Measurements from ENCODE around the gene TOX3. TPM values are rescaled to one million over a fixed set of nuclear protein-coding genes. Genes with fewer than 3 reads are reported as not detected.

TOX3 gene
- total and polyA plus RNA-seq, 2 of the 13 experiments (the other 11 are each of a cell fraction or from before 2014, with no cell fraction given): 14.5 to 98.6 TPM

DNA sequence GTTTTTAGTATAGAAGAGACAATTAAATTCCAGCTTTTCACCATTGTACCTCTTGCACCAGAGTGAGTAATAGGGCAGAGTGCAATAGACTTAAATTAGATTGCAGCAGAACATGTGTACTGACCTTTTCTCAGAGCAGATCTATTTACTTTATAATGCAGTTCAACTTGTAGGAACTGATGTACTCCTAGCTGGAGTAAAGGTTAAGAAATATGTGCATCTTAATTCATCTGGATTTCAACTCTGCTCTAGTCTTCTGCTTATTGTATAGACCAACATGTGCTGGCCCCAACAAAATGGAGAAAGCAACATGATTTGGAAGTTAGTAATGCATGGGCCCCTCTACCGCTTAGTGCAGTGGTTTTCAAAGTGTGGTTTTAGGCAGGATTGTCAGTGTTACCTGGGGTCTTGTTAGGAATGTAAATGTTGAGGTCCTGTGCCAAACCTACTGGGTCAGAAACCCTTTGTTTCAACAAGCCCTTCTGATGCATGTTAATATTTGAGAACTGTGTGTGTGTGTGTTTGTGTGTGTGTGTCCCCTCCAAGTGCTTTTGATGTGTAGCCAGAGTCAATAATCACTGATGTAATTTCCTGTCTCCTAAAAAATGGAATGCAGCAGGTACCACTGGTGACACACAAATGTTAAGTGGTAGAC is 138.6 kb downstream of the TOX3 start (continued):
- TF ChIP-seq, protein P1, sequence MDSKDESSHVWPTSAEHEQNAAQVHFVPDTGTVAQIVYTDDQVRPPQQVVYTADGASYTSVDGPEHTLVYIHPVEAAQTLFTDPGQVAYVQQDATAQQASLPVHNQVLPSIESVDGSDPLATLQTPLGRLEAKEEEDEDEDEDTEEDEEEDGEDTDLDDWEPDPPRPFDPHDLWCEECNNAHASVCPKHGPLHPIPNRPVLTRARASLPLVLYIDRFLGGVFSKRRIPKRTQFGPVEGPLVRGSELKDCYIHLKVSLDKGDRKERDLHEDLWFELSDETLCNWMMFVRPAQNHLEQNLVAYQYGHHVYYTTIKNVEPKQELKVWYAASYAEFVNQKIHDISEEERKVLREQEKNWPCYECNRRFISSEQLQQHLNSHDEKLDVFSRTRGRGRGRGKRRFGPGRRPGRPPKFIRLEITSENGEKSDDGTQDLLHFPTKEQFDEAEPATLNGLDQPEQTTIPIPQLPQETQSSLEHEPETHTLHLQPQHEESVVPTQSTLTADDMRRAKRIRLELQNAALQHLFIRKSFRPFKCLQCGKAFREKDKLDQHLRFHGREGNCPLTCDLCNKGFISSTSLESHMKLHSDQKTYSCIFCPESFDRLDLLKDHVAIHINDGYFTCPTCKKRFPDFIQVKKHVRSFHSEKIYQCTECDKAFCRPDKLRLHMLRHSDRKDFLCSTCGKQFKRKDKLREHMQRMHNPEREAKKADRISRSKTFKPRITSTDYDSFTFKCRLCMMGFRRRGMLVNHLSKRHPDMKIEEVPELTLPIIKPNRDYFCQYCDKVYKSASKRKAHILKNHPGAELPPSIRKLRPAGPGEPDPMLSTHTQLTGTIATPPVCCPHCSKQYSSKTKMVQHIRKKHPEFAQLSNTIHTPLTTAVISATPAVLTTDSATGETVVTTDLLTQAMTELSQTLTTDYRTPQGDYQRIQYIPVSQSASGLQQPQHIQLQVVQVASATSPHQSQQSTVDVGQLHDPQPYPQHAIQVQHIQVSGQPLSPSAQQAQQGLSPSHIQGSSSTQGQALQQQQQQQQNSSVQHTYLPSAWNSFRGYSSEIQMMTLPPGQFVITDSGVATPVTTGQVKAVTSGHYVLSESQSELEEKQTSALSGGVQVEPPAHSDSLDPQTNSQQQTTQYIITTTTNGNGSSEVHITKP (CRISPR knock-in tag; IDR thresholded peaks at IDR 0.05; ENCODE audit: low read depth): peak; percentile 67; the same call in 1 of the 2 replicates
- TF ChIP-seq FOXC1 (CRISPR knock-in tag; IDR thresholded peaks at IDR 0.05; ENCODE audit: borderline replicate concordance) (no peak), ZNF44 (CRISPR knock-in tag; IDR thresholded peaks at IDR 0.05) (peak; percentile 47; the same call in 1 of the 2 replicates), NFIB (CRISPR knock-in tag; IDR thresholded peaks at IDR 0.05; ENCODE audit: borderline replicate concordance) (no peak), ETV6 (CRISPR knock-in tag; conservative IDR thresholded peaks at IDR 0.05) (0 out of 2 replicates have a peak, but pooled peaks have one; percentile 24), TGIF2 (CRISPR knock-in tag; IDR thresholded peaks at IDR 0.05) (0 out of 2 replicates have a peak, but pooled peaks have one; percentile 33), SOX5 (CRISPR knock-in tag; IDR thresholded peaks at IDR 0.05; ENCODE audit: borderline replicate concordance) (peak; percentile 94), CBFB (CRISPR knock-in tag; IDR thresholded peaks at IDR 0.05) (0 out of 2 replicates have a peak, but pooled peaks have one; percentile 31), ZNF570 (CRISPR knock-in tag; IDR thresholded peaks at IDR 0.05; ENCODE audit: borderline replicate concordance) (no peak), PRPF4 (IDR thresholded peaks at IDR 0.05; ENCODE audit: low read depth, low read length, poor library complexity, severe bottlenecking) (no peak), ZNF615 (CRISPR knock-in tag; IDR thresholded peaks at IDR 0.05; ENCODE audit: borderline replicate concordance) (peak; percentile 33; the same call in 1 of the 2 replicates), ZNF644 (CRISPR knock-in tag; IDR thresholded peaks at IDR 0.05; ENCODE audit: low read depth) (peak; percentile 82), ZNF501 (CRISPR knock-in tag; IDR thresholded peaks at IDR 0.05) (peak; percentile 54; the same call in 1 of the 2 replicates), ZNF441 (CRISPR knock-in tag; IDR thresholded peaks at IDR 0.05; ENCODE audit: borderline replicate concordance) (no peak)
- TF ChIP-seq, protein P2, sequence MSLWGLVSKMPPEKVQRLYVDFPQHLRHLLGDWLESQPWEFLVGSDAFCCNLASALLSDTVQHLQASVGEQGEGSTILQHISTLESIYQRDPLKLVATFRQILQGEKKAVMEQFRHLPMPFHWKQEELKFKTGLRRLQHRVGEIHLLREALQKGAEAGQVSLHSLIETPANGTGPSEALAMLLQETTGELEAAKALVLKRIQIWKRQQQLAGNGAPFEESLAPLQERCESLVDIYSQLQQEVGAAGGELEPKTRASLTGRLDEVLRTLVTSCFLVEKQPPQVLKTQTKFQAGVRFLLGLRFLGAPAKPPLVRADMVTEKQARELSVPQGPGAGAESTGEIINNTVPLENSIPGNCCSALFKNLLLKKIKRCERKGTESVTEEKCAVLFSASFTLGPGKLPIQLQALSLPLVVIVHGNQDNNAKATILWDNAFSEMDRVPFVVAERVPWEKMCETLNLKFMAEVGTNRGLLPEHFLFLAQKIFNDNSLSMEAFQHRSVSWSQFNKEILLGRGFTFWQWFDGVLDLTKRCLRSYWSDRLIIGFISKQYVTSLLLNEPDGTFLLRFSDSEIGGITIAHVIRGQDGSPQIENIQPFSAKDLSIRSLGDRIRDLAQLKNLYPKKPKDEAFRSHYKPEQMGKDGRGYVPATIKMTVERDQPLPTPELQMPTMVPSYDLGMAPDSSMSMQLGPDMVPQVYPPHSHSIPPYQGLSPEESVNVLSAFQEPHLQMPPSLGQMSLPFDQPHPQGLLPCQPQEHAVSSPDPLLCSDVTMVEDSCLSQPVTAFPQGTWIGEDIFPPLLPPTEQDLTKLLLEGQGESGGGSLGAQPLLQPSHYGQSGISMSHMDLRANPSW (CRISPR knock-in tag; IDR thresholded peaks at IDR 0.05; ENCODE audit: borderline replicate concordance): peak; percentile 23; the same call in 1 of the 2 replicates
- TF ChIP-seq, protein P3, sequence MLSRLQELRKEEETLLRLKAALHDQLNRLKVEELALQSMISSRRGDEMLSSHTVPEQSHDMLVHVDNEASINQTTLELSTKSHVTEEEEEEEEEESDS (CRISPR knock-in tag; IDR thresholded peaks at IDR 0.05; ENCODE audit: borderline replicate concordance): peak; percentile 75; the same call in 1 of the 2 replicates
- TF ChIP-seq, protein P4, sequence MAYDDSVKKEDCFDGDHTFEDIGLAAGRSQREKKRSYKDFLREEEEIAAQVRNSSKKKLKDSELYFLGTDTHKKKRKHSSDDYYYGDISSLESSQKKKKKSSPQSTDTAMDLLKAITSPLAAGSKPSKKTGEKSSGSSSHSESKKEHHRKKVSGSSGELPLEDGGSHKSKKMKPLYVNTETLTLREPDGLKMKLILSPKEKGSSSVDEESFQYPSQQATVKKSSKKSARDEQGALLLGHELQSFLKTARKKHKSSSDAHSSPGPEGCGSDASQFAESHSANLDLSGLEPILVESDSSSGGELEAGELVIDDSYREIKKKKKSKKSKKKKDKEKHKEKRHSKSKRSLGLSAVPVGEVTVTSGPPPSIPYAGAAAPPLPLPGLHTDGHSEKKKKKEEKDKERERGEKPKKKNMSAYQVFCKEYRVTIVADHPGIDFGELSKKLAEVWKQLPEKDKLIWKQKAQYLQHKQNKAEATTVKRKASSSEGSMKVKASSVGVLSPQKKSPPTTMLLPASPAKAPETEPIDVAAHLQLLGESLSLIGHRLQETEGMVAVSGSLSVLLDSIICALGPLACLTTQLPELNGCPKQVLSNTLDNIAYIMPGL (CRISPR knock-in tag; IDR thresholded peaks at IDR 0.05; ENCODE audit: borderline replicate concordance in 1 of 2, low read depth in 1 of 2): peak; percentile 32 to 74; a peak in 2 of 4 replicates
- TF ChIP-seq, protein P5, sequence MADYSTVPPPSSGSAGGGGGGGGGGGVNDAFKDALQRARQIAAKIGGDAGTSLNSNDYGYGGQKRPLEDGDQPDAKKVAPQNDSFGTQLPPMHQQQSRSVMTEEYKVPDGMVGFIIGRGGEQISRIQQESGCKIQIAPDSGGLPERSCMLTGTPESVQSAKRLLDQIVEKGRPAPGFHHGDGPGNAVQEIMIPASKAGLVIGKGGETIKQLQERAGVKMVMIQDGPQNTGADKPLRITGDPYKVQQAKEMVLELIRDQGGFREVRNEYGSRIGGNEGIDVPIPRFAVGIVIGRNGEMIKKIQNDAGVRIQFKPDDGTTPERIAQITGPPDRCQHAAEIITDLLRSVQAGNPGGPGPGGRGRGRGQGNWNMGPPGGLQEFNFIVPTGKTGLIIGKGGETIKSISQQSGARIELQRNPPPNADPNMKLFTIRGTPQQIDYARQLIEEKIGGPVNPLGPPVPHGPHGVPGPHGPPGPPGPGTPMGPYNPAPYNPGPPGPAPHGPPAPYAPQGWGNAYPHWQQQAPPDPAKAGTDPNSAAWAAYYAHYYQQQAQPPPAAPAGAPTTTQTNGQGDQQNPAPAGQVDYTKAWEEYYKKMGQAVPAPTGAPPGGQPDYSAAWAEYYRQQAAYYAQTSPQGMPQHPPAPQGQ (CRISPR knock-in tag; IDR thresholded peaks at IDR 0.05; ENCODE audit: borderline replicate concordance): no peak
